HG02623 (cell line): ENCODE data around the gene PDE7B.
A peak's percentile ranks its signal among the peaks of the same experiment; 100 is the strongest.
"Not testable (repeated sequence)": the region's sequence is repeated elsewhere in the genome, so short reads cannot be mapped to it uniquely, and the experiment has no call there.

Experiments used
- ATAC-seq: cut with Tn5 transposase; IDR thresholded peaks from one replicate; pipeline ENCODE4 v1.9.1; 2021; ENCODE audit warnings: moderate library complexity; ENCODE audit not compliant: unreplicated experiment

The PDE7B gene

GRCh38 chr6:136216503-136217401 is 365.3 kb downstream of the PDE7B start:
- ATAC-seq = no peak

DNA sequence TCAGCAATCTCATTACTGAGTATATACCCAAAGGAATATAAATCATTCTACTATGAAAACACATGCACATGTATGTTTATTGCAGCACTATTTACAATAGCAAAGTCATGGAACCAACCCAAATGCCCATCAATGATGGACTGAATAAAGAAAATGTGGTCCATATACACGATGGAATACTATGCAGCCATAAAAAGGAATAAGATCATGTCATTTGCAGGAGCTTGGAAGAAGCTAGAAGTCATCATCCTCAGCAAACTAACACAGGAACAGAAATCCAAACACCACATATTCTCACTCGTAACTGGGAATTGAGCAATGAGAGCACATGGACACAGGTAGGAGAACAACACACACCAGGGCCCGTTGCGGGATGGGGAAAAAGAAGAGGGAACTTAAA is 373.5 kb downstream of the PDE7B start:
- not testable (repeated sequence) for ATAC-seq

DNA sequence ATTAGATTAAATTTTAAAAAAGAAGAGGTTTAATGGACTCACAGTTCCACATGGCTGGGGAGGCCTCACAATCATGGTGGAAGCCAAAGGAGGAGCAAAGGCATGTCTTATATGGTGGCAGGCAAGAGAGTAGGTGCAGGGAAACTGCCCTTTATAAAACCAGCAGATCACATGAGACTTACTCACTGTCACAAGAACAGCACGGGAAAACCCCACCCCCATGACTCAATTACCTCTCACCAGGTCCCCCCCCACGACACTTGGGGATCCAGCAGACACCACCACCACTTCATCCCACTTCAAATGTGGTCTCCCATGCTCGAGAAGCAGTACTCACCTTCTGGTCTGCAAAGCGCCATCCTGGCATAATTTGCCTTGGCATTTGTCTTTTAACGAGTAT is 374.0 kb downstream of the PDE7B start:
- no peak for ATAC-seq

GRCh38 chr6:136226027-136226673 is 374.6 kb downstream of the PDE7B start:
- peak; percentile 79 for ATAC-seq

DNA sequence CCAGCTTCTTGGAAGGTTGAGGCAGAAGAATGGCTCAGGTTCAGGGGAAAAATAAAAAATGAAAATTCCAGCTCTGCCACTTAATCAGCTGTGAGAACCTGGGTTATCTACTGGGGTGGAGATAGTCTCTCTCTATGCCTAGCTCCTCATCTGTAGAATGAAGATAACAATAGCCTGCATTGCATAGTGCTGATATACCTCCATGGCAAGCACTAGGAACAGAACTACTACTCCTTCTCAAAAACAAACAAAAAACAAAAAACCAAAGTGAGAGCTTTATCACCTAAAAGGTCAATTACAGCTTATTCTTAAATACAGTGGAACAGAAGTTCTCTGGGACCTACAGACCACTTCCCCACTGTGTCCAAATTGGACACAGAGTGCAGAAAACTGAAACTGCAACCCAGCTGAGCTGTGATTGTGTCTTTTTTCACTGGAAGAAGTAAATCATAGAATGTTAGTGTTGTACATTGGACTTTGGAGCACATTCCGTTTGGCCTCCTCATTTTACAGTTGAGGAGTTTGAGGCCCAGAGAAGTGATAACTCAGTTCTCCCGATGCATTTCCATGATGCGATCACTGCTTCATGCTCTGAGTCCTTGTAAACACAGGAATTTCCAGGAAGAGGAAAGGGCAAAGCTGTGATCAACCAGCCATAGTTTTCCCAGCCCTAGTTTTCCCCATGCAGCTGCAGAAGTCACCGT is 375.3 kb downstream of the PDE7B start:
- peak; percentile 12 for ATAC-seq

GRCh38 chr6:136228814-136229213 is 377.3 kb downstream of the PDE7B start:
- no peak for ATAC-seq

DNA sequence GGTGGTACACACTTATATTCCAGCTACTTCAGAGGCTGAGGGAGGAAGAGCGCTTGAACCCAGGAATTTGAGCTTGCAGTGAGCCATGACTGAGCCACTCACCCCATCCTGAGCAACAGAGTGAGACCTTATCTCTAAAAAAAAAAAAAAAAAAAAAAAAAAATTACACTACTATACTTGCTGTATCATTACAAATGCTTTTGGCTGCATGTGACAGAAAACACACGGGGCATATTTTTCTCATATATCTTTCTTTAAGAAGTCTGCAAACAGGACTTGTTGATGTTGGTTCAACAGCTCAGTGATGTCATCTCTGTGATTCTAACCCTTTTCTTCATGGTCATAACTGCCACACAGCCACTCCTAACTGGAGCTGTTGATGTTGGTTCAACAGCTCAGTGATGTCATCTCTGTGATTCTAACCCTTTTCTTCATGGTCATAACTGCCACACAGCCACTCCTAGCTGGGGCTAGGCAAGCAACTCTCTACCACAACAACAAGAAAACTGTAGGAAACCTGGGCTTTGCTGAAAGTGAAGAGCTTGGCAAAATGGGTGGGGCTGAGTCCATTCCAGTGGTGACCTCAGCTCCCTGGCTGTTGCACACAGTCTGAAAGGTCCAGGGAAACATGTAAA is 378.8 kb downstream of the PDE7B start:
- ATAC-seq = no peak

DNA sequence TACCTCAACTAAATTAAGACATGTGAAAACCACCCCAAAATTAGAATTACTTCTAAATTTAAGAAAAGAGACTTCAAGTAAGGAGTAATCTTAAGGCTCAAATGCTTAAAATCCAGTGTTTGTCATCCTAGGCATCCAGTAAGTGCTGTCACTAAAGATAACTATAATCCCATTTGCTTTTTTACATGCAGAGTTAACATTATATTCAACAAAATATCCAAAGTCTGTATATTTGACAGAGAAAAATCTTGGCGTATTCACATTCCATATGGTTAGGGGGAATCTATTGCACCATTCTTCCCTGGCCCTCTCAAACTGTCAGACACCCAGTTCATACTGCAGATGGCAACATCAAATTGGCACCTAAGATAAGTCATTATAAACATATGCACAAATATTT is 381.2 kb downstream of the PDE7B start:
- ATAC-seq = no peak

GRCh38 chr6:136235233-136235564 is 383.7 kb downstream of the PDE7B start:
- no peak for ATAC-seq

DNA sequence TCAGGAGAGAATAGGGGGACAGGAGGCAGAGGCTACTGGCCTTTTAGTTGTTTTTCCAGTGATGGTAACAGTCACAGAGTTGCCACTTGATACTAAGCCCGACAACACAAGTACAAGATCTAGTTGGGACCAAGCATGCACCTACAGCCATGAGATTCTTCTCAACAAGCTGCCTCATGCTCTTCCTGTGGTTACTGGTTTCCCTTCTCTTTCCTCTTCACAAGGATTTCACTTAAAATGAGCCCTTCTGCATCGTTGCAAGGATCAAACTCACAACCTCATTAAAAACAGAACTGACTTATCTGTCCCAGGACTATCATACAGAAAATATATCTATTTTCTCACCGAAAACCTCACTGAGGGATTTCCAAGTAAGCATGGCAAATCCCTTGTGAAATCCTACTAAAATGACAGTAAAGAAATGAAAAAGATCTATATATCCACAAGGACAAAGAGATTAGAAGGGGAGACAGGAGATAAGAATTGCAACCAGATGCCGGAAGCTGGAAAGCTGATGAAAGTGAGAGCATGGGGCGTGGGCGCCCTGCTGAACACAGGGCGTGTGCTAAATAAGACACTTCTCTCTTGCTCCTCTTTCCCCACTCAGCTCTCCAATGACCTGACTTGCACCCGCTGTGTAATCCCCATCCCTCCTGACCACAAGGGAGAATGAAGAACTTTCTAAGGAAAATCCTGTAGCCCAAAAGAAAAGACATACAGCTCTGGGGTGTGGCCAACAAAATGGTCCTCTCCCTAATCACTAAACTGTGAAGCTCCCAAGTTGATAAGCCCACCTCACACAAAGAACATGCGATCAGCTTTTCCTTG is 385.2 kb downstream of the PDE7B start:
- no peak for ATAC-seq

DNA sequence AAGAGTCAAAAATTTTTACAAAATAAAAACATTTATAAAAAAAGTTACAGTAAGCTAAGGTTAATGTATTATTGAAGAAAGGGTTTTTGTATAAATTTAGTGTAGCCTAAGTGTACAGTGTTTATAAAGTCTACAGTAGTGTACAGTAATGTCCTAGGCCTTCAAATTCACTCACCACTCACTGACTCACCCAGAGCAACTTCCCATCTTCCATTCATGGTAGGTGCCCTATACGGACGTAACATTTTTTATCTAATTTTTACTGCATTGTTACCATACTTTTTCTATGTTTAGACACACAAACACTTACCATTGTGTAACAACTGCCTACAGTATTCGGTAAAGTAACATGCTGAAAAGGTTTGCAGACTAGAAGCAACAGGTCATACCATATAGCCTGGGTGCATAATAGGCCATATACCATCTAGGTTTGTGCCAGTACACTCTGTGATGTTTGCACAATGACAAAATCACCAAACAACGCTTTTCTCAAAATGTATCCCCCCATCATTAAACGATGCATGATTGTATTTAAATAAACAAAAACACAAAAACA is 392.6 kb downstream of the PDE7B start:
- no peak for ATAC-seq
